IMR-90 (cell line): ENCODE measurements around the gene KCNK10. TPM values are rescaled to one million over a fixed set of nuclear protein-coding genes. Genes with fewer than 3 reads are reported as not detected.

Experiments
- ATAC-seq: fragments of 200-7000 bp; cut with Tn5 transposase; 2 replicates; pipeline ENCODE4 v1.9.1; 2020; ENCODE audit warnings: low read depth, mild to moderate bottlenecking, moderate library complexity
- BruUV-seq: library from RNA; stranded (reverse); fragments of 400-500 nt; replicated peaks from 2 replicates; lab custom pipeline; 2021; lab: Mats Ljungman, UMichigan
- CTCF ChIA-PET: fragments of 300-600 bp; formaldehyde crosslinking; extraction: SDS; loops from one replicate; lab custom pipeline; 2021; ENCODE audit warnings: antibody characterized with exemption; lab: Yijun Ruan, JAX
- POLR2A ChIA-PET: fragments of 300-600 bp; sonication (Branson Sonifier 250); formaldehyde crosslinking; loops from one replicate; lab custom pipeline; 2022; ENCODE audit warnings: antibody characterized with exemption; ENCODE audit not compliant: unreplicated experiment; lab: Charles Lee
- DNase-seq: peaks from one replicate; pipeline ENCODE4 v3.0.0; 2013
- H2AFZ ChIP-seq: replicated peaks from 2 replicates; pipeline ENCODE3; 2013; ENCODE audit warnings: low read length, mild to moderate bottlenecking; ENCODE audit not compliant: poor library complexity
- H2AK5ac ChIP-seq: 2 replicates; pipeline ENCODE4 v1.6.1; 2013; ENCODE audit warnings: low read depth, low read length, inconsistent platforms
- H2AK9ac ChIP-seq: replicated peaks from 2 replicates; pipeline ENCODE3; 2013; ENCODE audit warnings: mild to moderate bottlenecking, low read depth, low read length, moderate library complexity; ENCODE audit not compliant: poor library complexity
- H2BK120ac ChIP-seq: 2 replicates; pipeline ENCODE4 v1.6.1; 2013; ENCODE audit warnings: low read depth, low read length, inconsistent platforms
- H2BK15ac ChIP-seq: 3 replicates; pipeline ENCODE4 v1.6.1; 2013; ENCODE audit warnings: low read depth, low read length, inconsistent platforms
- H2BK20ac ChIP-seq: 2 replicates; pipeline ENCODE4 v1.6.1; 2013; ENCODE audit warnings: low read depth, mild to moderate bottlenecking, inconsistent platforms, low read length, moderate library complexity
- H2BK5ac ChIP-seq: 2 replicates; pipeline ENCODE4 v1.6.1; 2013; ENCODE audit warnings: mild to moderate bottlenecking, low read depth, low read length, inconsistent platforms; ENCODE audit not compliant: poor library complexity, severe bottlenecking
- H3K14ac ChIP-seq: replicated peaks from 2 replicates; pipeline ENCODE4 v1.6.1; 2013; ENCODE audit warnings: low read depth, low read length, inconsistent platforms
- H3K18ac ChIP-seq: 2 replicates; pipeline ENCODE4 v1.6.1; 2013; ENCODE audit warnings: low read depth, low read length, control low read depth
- H3K23ac ChIP-seq: 2 replicates; pipeline ENCODE4 v1.6.1; 2013; ENCODE audit warnings: low read depth, low read length, inconsistent platforms
- H3K27ac ChIP-seq: 2 replicates; pipeline ENCODE4 v1.5.1; 2013; ENCODE audit warnings: mild to moderate bottlenecking, control low read depth, low read length; ENCODE audit not compliant: insufficient read depth
- H3K27me3 ChIP-seq: 2 replicates; pipeline ENCODE4 v1.6.1; 2013; ENCODE audit warnings: low read length; ENCODE audit not compliant: control insufficient read depth, insufficient read depth
- H3K36me3 ChIP-seq: 2 replicates; pipeline ENCODE4 v1.6.1; 2013; ENCODE audit warnings: low read length, mixed read lengths; ENCODE audit not compliant: control insufficient read depth, insufficient read depth
- H3K4ac ChIP-seq: 2 replicates; pipeline ENCODE4 v1.6.1; 2013; ENCODE audit warnings: low read depth, low read length, inconsistent platforms
- H3K4me1 ChIP-seq: 2 replicates; pipeline ENCODE4 v1.6.1; 2013; ENCODE audit warnings: low read length, mixed read lengths; ENCODE audit not compliant: control insufficient read depth, insufficient read depth
- H3K4me2 ChIP-seq: 2 replicates; pipeline ENCODE4 v1.6.1; 2013; ENCODE audit warnings: low read depth, mild to moderate bottlenecking, control low read depth, low read length, moderate library complexity
- H3K4me3 ChIP-seq: 2 replicates; pipeline ENCODE4 v1.5.1; 2013; ENCODE audit warnings: low read depth, mild to moderate bottlenecking, control low read depth, low read length, moderate library complexity; ENCODE audit not compliant: insufficient read depth
- H3K56ac ChIP-seq: 2 replicates; pipeline ENCODE4 v1.6.1; 2013; ENCODE audit warnings: low read length, inconsistent platforms; ENCODE audit not compliant: insufficient read depth; ENCODE audit errors: extremely low read depth
- H3K79me1 ChIP-seq, 2 experiments: 2 replicates each; pipeline ENCODE4 v1.6.1; 2013; ENCODE audit warnings: low read length in 2 of 2, inconsistent platforms in 1 of 2, low read depth in 1 of 2
- H3K9ac ChIP-seq: 2 replicates; pipeline ENCODE4 v1.6.1; 2013; ENCODE audit warnings: low read depth, low read length, control low read depth
- H3K9me1 ChIP-seq: 2 replicates; pipeline ENCODE4 v1.6.1; 2013; ENCODE audit warnings: low read length, inconsistent platforms; ENCODE audit not compliant: insufficient read depth
- H3K9me3 ChIP-seq: 2 replicates; pipeline ENCODE4 v1.6.1; 2013; ENCODE audit warnings: low read length; ENCODE audit not compliant: control insufficient read depth, insufficient read depth
- H4K20me1 ChIP-seq: 2 replicates; pipeline ENCODE4 v1.6.1; 2013; ENCODE audit warnings: low read length, inconsistent platforms; ENCODE audit not compliant: insufficient read depth
- H4K5ac ChIP-seq: 2 replicates; pipeline ENCODE4 v1.6.1; 2013; ENCODE audit warnings: mild to moderate bottlenecking, low read depth, low read length, control low read depth
- H4K8ac ChIP-seq, 2 experiments: 2 replicates each; pipeline ENCODE4 v1.6.1; 2013; ENCODE audit warnings: low read depth in 2 of 2, low read length in 2 of 2, control low read depth in 1 of 2, inconsistent platforms in 1 of 2
- H4K91ac ChIP-seq: 2 replicates; pipeline ENCODE4 v1.6.1; 2013; ENCODE audit warnings: low read depth, low read length, inconsistent platforms; ENCODE audit not compliant: insufficient read depth
- CEBPB ChIP-seq: IDR thresholded peaks from 2 replicates; pipeline ENCODE4 v1.6.1; 2012; ENCODE audit warnings: low read depth, low read length, improper control_type of control experiment
- CHD1 ChIP-seq: IDR thresholded peaks from 2 replicates; pipeline ENCODE4 v1.6.1; 2012; ENCODE audit warnings: low read depth, low read length, improper control_type of control experiment
- CTCF ChIP-seq: conservative IDR thresholded peaks from 2 replicates; pipeline ENCODE4 v1.5.1; 2012; ENCODE audit warnings: mild to moderate bottlenecking, low read depth, low read length, improper control_type of control experiment
- ELK1 ChIP-seq: fragments of 150-350 bp; IDR thresholded peaks from 2 replicates; pipeline ENCODE4 v1.6.1; 2016; ENCODE audit warnings: low read depth, mild to moderate bottlenecking, low read length, moderate library complexity, borderline replicate concordance
- MAFK ChIP-seq: IDR thresholded peaks from 2 replicates; pipeline ENCODE4 v1.6.1; 2012; ENCODE audit warnings: low read depth, low read length, improper control_type of control experiment
- MAZ ChIP-seq: IDR thresholded peaks from 2 replicates; pipeline ENCODE4 v1.6.1; 2012; ENCODE audit warnings: low read depth, mild to moderate bottlenecking, low read length, improper control_type of control experiment, moderate library complexity, borderline replicate concordance
- MXI1 ChIP-seq: IDR thresholded peaks from 2 replicates; pipeline ENCODE4 v1.6.1; 2012; ENCODE audit warnings: low read depth, mild to moderate bottlenecking, low read length, moderate library complexity, borderline replicate concordance
- POLR2A ChIP-seq: IDR thresholded peaks from 2 replicates; pipeline ENCODE4 v1.6.1; 2012; ENCODE audit warnings: mild to moderate bottlenecking, low read depth, low read length
- RAD21 ChIP-seq: IDR thresholded peaks from 2 replicates; pipeline ENCODE4 v1.6.1; 2012; ENCODE audit warnings: low read length, improper control_type of control experiment
- RCOR1 ChIP-seq: IDR thresholded peaks from 2 replicates; pipeline ENCODE4 v1.6.1; 2012; ENCODE audit warnings: mild to moderate bottlenecking, low read length, improper control_type of control experiment; ENCODE audit not compliant: insufficient replicate concordance
- RFX5 ChIP-seq: IDR thresholded peaks from 2 replicates; pipeline ENCODE4 v1.8.0; 2012; ENCODE audit warnings: low read depth, mild to moderate bottlenecking, low read length, moderate library complexity
- SMC3 ChIP-seq: fragments of 150-350 bp; IDR thresholded peaks from 2 replicates; pipeline ENCODE4 v1.6.1; 2016; ENCODE audit warnings: low read depth, mild to moderate bottlenecking, antibody characterized with exemption, low read length, moderate library complexity
- WGBS, 2 experiments: methylation state at CpG; one replicate each; pipeline versions ENCODE4 v1.1.5 to v1.1.7; 2013; ENCODE audit warnings: missing lambda C conversion rate in 2 of 2; ENCODE audit not compliant: insufficient read length in 1 of 2; ENCODE audit errors: extremely low coverage in 2 of 2; 5-methylcytosine and 5-hydroxymethylcytosine counted together
- dilution Hi-C: fragments of 300-500 bp; cut with HindIII; formaldehyde crosslinking; loops from one replicate; pipeline ENCODE4 v1.14.3; 2018; ENCODE audit warnings: low sequenced_read_pairs; ENCODE audit not compliant: unreplicated experiment
- in situ Hi-C: fragments of 300-500 bp; cut with MboI; formaldehyde crosslinking; loops from 3 replicates; pipeline ENCODE4 v1.14.3; 2019; ENCODE audit warnings: low sequenced_read_pairs, inconsistent platforms, mixed read lengths
- intact Hi-C: fragments of 100-400 bp; cut with micrococcal nuclease; formaldehyde crosslinking; loops from 2 replicates; pipeline ENCODE4 v1.10.0; 2022
- polyA plus RNA-seq, 3 experiments: library from polyadenylated mRNA; depleted of rRNA; stranded (reverse); fragments of >200 nt; gene quantifications; 2 replicates each; pipeline ENCODE4 v1.2.3, GENCODE V29; 2012; ENCODE audit warnings: low replicate concordance in 1 of 3
- total RNA-seq: library from RNA; depleted of rRNA; stranded (reverse); fragments of >200 nt; gene quantifications from 2 replicates; pipeline ENCODE4 v1.2.3, GENCODE V29; 2012
- TF ChIP-seq, protein P1 (sequence below): fragments of 150-350 bp; IDR thresholded peaks from 2 replicates; pipeline ENCODE4 v1.6.1; 2017; ENCODE audit warnings: mild to moderate bottlenecking, antibody characterized with exemption, low read length, low read depth

KCNK10 gene
- total and polyA plus RNA-seq, 2 of the 4 experiments (the other 2 are of a cell fraction) = not detected

DNA sequence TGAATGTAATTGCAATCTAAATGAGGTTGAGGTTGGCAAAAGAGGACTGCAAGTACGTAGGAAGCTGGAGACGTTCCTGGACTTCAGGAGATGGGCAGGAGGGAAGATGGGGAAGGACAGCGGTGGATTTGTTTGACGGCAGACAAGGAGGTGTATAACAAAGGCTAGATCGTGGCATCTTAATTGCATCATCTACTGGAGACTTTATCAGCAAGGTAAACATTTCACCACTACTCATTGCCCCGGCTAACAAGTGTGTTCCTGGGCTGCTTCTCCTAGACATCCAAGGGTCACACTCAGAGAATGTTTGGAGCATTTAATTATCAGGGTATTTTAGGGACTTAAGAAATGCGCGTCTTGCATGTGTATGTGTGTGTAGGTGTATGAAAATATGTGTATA is 128.5 kb downstream of the KCNK10 start:
- DNase-seq = no peak
- H3K36me3 ChIP-seq = no peaks in the 10 kb centered on the region
- H2BK120ac ChIP-seq = no peak overlapping the region
- H2AFZ ChIP-seq = no peak overlapping the region
- H3K4ac ChIP-seq = no peak overlapping the region
- H4K8ac ChIP-seq = no peak overlapping the region
- peaks cover 11% of the 10 kb centered on the region for H3K27me3 ChIP-seq
- no peak overlapping the region for H2AK5ac ChIP-seq
- BruUV-seq = no TSS peak
- H3K9ac ChIP-seq = no peak overlapping the region
- in situ Hi-C loops (loop anchor here (10.0 kb wide), 1 partner anchor 360 kb away; the partner anchor contains the start of gene PTPN21), dilution Hi-C loops (no loop called here), intact Hi-C loops (no loop called here)
- H4K5ac ChIP-seq = no peak overlapping the region
- ATAC-seq = no peak
- H3K27ac ChIP-seq = no peak overlapping the region
- ChIA-PET CTCF (no interaction called here), POLR2A (no interaction called here)
- no peak overlapping the region for H2AK9ac ChIP-seq
- H2BK15ac ChIP-seq = no peak overlapping the region
- H2BK5ac ChIP-seq = no peak overlapping the region
- no CpG with 5 or more reads among the region's 8 CpGs for WGBS, 2 experiments
- H3K23ac ChIP-seq = no peak overlapping the region
- no peak overlapping the region for H3K4me2 ChIP-seq
- peaks cover 2% of the 10 kb centered on the region; the same call in 1 of the 2 replicates for H3K4me1 ChIP-seq
- no peaks in the 10 kb centered on the region for H3K9me3 ChIP-seq
- no peak for TF ChIP-seq POLR2A
- no peak for TF ChIP-seq CTCF
- TF ChIP-seq MXI1 = no peak
- no peak for TF ChIP-seq CEBPB
- no peak for TF ChIP-seq MAFK
- no peak for TF ChIP-seq RFX5
- no peak for TF ChIP-seq CHD1
- TF ChIP-seq RAD21 = no peak
- no peak for TF ChIP-seq MAZ
- no peak for TF ChIP-seq RCOR1
- no peak for TF ChIP-seq ELK1
- no peak for TF ChIP-seq SMC3
- TF ChIP-seq, protein P1, sequence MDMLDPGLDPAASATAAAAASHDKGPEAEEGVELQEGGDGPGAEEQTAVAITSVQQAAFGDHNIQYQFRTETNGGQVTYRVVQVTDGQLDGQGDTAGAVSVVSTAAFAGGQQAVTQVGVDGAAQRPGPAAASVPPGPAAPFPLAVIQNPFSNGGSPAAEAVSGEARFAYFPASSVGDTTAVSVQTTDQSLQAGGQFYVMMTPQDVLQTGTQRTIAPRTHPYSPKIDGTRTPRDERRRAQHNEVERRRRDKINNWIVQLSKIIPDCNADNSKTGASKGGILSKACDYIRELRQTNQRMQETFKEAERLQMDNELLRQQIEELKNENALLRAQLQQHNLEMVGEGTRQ = no peak
- H4K20me1 ChIP-seq = no peaks in the 10 kb centered on the region
- H2BK20ac ChIP-seq = no peak overlapping the region
- H3K18ac ChIP-seq = no peak overlapping the region
- no peak overlapping the region for H4K91ac ChIP-seq
- no peak overlapping the region for H3K14ac ChIP-seq
- H3K4me3 ChIP-seq = no peak overlapping the region
- no peaks in the 10 kb centered on the region for H3K9me1 ChIP-seq
- no peaks in the 10 kb centered on the region for H3K79me1 ChIP-seq
- no peak overlapping the region for H3K56ac ChIP-seq
